Measurements from ENCODE around the gene AKAP5. TPM values are rescaled to one million over a fixed set of nuclear protein-coding genes. Genes with fewer than 3 reads are reported as not detected.

AKAP5 gene
- total and polyA plus RNA-seq, 2 experiments from 2014 or later: 1.0 to 3.4 TPM

DNA sequence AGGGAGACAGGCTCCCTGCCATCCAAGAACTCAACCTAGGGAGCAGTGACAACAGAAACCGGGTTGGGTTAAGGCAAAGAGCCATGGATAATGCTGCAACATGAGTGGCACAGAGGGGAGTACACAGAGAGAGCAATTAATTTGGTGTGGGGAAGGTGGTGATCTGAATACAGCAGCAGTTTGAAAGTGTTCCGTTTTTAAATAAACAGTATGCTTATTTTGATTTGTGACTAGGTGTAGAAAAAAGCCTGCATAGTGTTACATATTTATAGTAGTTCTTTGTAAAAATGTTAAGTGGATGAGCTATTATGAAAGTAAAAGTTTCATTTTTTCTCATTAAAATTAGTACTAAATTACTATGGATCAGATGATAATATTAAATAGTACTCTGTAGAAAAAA is 8.7 kb downstream of the AKAP5 start (continued):
- TF ChIP-seq, protein P1, sequence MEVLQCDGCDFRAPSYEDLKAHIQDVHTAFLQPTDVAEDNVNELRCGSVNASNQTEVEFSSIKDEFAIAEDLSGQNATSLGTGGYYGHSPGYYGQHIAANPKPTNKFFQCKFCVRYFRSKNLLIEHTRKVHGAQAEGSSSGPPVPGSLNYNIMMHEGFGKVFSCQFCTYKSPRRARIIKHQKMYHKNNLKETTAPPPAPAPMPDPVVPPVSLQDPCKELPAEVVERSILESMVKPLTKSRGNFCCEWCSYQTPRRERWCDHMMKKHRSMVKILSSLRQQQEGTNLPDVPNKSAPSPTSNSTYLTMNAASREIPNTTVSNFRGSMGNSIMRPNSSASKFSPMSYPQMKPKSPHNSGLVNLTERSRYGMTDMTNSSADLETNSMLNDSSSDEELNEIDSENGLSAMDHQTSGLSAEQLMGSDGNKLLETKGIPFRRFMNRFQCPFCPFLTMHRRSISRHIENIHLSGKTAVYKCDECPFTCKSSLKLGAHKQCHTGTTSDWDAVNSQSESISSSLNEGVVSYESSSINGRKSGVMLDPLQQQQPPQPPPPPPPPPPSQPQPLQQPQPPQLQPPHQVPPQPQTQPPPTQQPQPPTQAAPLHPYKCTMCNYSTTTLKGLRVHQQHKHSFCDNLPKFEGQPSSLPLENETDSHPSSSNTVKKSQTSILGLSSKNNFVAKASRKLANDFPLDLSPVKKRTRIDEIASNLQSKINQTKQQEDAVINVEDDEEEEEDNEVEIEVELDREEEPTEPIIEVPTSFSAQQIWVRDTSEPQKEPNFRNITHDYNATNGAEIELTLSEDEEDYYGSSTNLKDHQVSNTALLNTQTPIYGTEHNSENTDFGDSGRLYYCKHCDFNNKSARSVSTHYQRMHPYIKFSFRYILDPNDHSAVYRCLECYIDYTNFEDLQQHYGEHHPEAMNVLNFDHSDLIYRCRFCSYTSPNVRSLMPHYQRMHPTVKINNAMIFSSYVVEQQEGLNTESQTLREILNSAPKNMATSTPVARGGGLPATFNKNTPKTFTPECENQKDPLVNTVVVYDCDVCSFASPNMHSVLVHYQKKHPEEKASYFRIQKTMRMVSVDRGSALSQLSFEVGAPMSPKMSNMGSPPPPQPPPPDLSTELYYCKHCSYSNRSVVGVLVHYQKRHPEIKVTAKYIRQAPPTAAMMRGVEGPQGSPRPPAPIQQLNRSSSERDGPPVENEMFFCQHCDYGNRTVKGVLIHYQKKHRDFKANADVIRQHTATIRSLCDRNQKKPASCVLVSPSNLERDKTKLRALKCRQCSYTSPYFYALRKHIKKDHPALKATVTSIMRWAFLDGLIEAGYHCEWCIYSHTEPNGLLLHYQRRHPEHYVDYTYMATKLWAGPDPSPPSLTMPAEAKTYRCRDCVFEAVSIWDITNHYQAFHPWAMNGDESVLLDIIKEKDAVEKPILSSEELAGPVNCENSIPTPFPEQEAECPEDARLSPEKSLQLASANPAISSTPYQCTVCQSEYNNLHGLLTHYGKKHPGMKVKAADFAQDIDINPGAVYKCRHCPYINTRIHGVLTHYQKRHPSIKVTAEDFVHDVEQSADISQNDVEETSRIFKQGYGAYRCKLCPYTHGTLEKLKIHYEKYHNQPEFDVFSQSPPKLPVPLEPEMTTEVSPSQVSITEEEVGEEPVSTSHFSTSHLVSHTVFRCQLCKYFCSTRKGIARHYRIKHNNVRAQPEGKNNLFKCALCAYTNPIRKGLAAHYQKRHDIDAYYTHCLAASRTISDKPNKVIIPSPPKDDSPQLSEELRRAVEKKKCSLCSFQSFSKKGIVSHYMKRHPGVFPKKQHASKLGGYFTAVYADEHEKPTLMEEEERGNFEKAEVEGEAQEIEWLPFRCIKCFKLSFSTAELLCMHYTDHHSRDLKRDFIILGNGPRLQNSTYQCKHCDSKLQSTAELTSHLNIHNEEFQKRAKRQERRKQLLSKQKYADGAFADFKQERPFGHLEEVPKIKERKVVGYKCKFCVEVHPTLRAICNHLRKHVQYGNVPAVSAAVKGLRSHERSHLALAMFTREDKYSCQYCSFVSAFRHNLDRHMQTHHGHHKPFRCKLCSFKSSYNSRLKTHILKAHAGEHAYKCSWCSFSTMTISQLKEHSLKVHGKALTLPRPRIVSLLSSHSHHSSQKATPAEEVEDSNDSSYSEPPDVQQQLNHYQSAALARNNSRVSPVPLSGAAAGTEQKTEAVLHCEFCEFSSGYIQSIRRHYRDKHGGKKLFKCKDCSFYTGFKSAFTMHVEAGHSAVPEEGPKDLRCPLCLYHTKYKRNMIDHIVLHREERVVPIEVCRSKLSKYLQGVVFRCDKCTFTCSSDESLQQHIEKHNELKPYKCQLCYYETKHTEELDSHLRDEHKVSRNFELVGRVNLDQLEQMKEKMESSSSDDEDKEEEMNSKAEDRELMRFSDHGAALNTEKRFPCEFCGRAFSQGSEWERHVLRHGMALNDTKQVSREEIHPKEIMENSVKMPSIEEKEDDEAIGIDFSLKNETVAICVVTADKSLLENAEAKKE (CRISPR knock-in tag; IDR thresholded peaks at IDR 0.05): no peak
- no peak for TF ChIP-seq ZNF331 (CRISPR knock-in tag; IDR thresholded peaks at IDR 0.05; ENCODE audit: low read depth)
- no peak for TF ChIP-seq STAT1 (IDR thresholded peaks at IDR 0.05; ENCODE audit: unreplicated experiment)
- TF ChIP-seq NANOG (IDR thresholded peaks at IDR 0.05; ENCODE audit: borderline replicate concordance): no peak
- no peak for TF ChIP-seq POLR2AphosphoS5 (IDR thresholded peaks at IDR 0.05; ENCODE audit: low read depth)
- no peak for TF ChIP-seq JUNB (IDR thresholded peaks at IDR 0.05; ENCODE audit: unreplicated experiment)
- no peak for TF ChIP-seq EZH2 (IDR thresholded peaks at IDR 0.05; ENCODE audit: low read depth, unreplicated experiment)
- no peak for TF ChIP-seq EZH2phosphoT487 (IDR thresholded peaks at IDR 0.05; ENCODE audit: unreplicated experiment)
- no peak for TF ChIP-seq ZNF114 (CRISPR knock-in tag; IDR thresholded peaks at IDR 0.05)

- Histone ChIP-seq H3K27ac (ENCODE audit: low read depth) (no peak overlapping the region), H3K9me2 (ENCODE audit: insufficient read depth) (no peaks in the 10 kb centered on the region), H3K4me2 (no peak overlapping the region), H3K79me2 (replicated peaks; ENCODE audit: insufficient read depth) (no peaks in the 10 kb centered on the region), H3K4me1 (ENCODE audit: insufficient read depth) (no peaks in the 10 kb centered on the region), H4K20me1 (replicated peaks; ENCODE audit: insufficient read depth) (no peaks in the 10 kb centered on the region; the same call in 1 of the 2 replicates), H3K36me3 (ENCODE audit: insufficient read depth) (no peaks in the 10 kb centered on the region), H3K27me3 (ENCODE audit: insufficient read depth) (no peaks in the 10 kb centered on the region), H3K4me3 (no peak overlapping the region), H3F3A (replicated peaks; ENCODE audit: low read depth) (no peaks in the 10 kb centered on the region), H2AFZ (no peak overlapping the region)
- ATAC-seq (no peak), DNase-seq (ENCODE audit: low spot score) (no peak)
- Mint-ChIP-seq H3K9me3 (no peaks in the 10 kb centered on the region), H3K27ac (no peak overlapping the region), H3K4me3 (no peak overlapping the region), H3K27me3 (ENCODE audit: insufficient read depth, low read depth, poor library complexity) (no peaks in the 10 kb centered on the region), H3K4me1 (peaks cover 14% of the 10 kb centered on the region; the same call in 2 of the 3 replicates), H3K36me3 (ENCODE audit: low read depth) (no peaks in the 10 kb centered on the region)
- TF ChIP-seq POLR2AphosphoS5 (IDR thresholded peaks at IDR 0.05; ENCODE audit: low read depth): no peak
- TF ChIP-seq, protein P2, sequence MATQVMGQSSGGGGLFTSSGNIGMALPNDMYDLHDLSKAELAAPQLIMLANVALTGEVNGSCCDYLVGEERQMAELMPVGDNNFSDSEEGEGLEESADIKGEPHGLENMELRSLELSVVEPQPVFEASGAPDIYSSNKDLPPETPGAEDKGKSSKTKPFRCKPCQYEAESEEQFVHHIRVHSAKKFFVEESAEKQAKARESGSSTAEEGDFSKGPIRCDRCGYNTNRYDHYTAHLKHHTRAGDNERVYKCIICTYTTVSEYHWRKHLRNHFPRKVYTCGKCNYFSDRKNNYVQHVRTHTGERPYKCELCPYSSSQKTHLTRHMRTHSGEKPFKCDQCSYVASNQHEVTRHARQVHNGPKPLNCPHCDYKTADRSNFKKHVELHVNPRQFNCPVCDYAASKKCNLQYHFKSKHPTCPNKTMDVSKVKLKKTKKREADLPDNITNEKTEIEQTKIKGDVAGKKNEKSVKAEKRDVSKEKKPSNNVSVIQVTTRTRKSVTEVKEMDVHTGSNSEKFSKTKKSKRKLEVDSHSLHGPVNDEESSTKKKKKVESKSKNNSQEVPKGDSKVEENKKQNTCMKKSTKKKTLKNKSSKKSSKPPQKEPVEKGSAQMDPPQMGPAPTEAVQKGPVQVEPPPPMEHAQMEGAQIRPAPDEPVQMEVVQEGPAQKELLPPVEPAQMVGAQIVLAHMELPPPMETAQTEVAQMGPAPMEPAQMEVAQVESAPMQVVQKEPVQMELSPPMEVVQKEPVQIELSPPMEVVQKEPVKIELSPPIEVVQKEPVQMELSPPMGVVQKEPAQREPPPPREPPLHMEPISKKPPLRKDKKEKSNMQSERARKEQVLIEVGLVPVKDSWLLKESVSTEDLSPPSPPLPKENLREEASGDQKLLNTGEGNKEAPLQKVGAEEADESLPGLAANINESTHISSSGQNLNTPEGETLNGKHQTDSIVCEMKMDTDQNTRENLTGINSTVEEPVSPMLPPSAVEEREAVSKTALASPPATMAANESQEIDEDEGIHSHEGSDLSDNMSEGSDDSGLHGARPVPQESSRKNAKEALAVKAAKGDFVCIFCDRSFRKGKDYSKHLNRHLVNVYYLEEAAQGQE (IDR thresholded peaks at IDR 0.05; ENCODE audit: unreplicated experiment): no peak
- TF ChIP-seq EZH2 (IDR thresholded peaks at IDR 0.05; ENCODE audit: low read depth, unreplicated experiment): no peak
- TF ChIP-seq JUNB (IDR thresholded peaks at IDR 0.05; ENCODE audit: unreplicated experiment): no peak
- TF ChIP-seq ZNF114 (CRISPR knock-in tag; IDR thresholded peaks at IDR 0.05): no peak
- TF ChIP-seq ZNF331 (CRISPR knock-in tag; IDR thresholded peaks at IDR 0.05; ENCODE audit: low read depth): no peak
- TF ChIP-seq, protein P3, sequence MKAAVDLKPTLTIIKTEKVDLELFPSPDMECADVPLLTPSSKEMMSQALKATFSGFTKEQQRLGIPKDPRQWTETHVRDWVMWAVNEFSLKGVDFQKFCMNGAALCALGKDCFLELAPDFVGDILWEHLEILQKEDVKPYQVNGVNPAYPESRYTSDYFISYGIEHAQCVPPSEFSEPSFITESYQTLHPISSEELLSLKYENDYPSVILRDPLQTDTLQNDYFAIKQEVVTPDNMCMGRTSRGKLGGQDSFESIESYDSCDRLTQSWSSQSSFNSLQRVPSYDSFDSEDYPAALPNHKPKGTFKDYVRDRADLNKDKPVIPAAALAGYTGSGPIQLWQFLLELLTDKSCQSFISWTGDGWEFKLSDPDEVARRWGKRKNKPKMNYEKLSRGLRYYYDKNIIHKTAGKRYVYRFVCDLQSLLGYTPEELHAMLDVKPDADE (IDR thresholded peaks at IDR 0.05): no peak
- TF ChIP-seq, protein P4, sequence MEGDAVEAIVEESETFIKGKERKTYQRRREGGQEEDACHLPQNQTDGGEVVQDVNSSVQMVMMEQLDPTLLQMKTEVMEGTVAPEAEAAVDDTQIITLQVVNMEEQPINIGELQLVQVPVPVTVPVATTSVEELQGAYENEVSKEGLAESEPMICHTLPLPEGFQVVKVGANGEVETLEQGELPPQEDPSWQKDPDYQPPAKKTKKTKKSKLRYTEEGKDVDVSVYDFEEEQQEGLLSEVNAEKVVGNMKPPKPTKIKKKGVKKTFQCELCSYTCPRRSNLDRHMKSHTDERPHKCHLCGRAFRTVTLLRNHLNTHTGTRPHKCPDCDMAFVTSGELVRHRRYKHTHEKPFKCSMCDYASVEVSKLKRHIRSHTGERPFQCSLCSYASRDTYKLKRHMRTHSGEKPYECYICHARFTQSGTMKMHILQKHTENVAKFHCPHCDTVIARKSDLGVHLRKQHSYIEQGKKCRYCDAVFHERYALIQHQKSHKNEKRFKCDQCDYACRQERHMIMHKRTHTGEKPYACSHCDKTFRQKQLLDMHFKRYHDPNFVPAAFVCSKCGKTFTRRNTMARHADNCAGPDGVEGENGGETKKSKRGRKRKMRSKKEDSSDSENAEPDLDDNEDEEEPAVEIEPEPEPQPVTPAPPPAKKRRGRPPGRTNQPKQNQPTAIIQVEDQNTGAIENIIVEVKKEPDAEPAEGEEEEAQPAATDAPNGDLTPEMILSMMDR (conservative IDR thresholded peaks at IDR 0.05; ENCODE audit: low read depth in 2 of 2): no peak
- no peak for TF ChIP-seq CREB1 (CRISPR knock-in tag; IDR thresholded peaks at IDR 0.05; ENCODE audit: low read depth)
- TF ChIP-seq NANOG (IDR thresholded peaks at IDR 0.05; ENCODE audit: borderline replicate concordance): no peak
Measured at GRCh38 chr14:64474698-64475097, 9.4 kb downstream of the AKAP5 start.
